OCI-M1 (cell line): Measurements from ENCODE around the gene FAM25C.
"Not testable (repeated sequence)": the region's sequence is repeated elsewhere in the genome, so short reads cannot be mapped to it uniquely, and the experiment has no call there.

ENCODE experiments used
- DNase-seq: peaks from one replicate; lab custom pipeline; 2025; lab: John Stamatoyannopoulos, UW

FAM25C gene

GRCh38 chr10:47999691-48000090 lies at the start of gene FAM25C:
Gene FAM25C, minus strand, starts transcription at chr10:47999791. Its CDS starts 26 bp downstream, at chr10:47999765.
- DNase-seq, result not testable (repeated sequence)

DNA sequence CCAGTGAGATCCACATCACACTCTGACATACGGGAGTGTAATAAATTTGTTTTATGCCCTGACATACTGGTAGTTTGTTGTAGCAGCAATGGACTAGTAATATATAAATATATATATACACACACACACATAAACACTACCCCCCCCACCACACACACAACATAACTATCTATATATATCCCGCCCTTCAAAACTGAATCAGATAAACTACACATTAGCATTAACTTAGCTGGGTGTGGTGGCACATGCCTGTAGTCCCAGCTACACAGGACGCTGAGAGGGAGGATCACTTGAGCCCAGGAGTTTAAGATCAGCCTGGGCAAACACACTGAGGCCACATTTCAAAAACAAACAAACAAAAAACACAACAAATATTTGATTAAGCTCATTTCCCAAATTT lies 45.0 kb upstream of the FAM25C start:
- not testable (repeated sequence) for DNase-seq

- not testable (repeated sequence) for DNase-seq
Observed at GRCh38 chr10:48031390-48031789, 31.8 kb upstream of the FAM25C start.

DNA sequence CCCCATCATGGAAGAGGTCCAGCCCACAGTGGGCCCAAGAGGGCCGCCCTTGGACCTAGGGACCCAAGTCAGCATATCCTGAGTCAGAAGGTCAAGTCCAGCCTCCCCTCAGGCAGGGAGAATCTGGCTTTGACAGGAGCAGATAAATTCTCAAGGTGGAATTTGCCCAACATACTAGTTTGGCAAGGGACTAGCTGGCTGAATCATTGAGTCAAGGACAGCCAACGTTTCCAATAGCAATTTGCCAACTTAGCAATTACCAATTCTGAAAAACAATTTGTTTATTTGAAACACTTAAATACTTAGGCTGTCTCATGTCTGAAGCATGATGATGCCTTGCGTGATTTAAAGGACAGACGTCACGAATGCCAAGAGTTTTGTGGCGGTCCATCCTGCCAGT lies 2.7 kb upstream of the FAM25C start:
- not testable (repeated sequence) for DNase-seq

- DNase-seq, result not testable (repeated sequence)
Observed at GRCh38 chr10:47994045-47994444, 5.5 kb downstream of the FAM25C start.

GRCh38 chr10:47992560-47992959 lies 7.0 kb downstream of the FAM25C start:
- DNase-seq, result not testable (repeated sequence)

- DNase-seq, result not testable (repeated sequence)
Observed at GRCh38 chr10:47991706-47992105, 7.9 kb downstream of the FAM25C start.

DNA sequence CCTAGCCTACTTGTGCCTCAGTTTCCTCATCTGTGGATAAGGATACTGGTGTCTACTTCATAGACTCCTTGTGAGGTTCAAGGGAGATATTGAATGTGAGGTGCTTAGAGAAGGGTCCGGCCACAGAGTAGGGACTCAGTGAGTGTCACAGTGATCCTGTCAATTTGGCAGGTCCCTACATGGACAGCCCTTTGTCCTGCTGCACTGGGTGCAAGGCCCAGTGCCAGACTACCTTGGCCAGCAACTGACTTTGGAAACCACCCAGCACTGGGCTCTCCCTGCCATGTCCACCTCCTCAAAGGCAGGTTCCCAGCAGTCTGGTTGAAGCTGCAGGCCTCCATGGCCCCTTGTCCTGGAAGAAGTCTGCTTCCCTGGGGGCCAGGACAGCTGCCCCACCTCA lies 9.5 kb downstream of the FAM25C start:
- DNase-seq, result not testable (repeated sequence)

DNA sequence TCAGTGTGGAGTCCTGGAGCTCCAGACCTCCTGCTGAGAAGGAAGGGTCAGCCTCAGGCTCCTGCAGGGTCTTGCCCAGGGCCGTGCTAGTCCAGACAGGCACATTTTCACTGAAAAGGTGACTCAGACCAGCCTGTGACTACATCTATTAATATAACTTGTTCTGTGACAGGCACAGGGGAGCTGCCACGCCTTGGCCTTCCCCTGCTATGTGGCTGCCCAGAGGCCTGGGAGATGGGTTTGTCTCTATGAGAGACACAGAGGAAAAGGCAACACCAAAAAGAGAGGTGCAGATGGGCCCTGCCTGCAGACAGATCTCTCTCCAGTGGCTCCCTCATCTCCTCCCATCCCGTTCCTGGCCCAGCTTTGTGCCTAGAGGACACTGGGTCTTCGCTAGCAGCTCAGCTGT lies 10.0 kb downstream of the FAM25C start:
- DNase-seq, result not testable (repeated sequence)

- not testable (repeated sequence) for DNase-seq
Observed at GRCh38 chr10:47988718-47989541, 10.7 kb downstream of the FAM25C start.

DNA sequence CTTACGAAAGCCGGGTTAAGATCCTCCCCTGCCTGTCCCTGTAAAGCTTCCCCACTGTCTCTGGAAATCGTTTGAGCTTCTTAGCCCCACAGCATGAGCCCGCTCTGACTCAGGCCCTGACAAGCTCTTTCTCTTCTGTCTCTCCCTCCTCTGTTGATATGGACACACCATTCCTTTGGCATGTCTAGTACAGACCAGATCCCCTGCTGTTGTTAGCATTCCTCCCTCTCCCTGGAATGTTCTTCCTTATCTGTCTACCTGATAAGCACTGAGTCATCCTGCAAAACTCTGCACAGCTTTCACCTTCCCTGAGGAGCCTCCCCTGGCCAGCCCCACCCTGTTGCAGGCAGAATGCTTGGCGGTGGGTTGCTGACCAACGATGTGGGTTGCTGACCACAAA lies 11.6 kb downstream of the FAM25C start:
- not testable (repeated sequence) for DNase-seq

DNA sequence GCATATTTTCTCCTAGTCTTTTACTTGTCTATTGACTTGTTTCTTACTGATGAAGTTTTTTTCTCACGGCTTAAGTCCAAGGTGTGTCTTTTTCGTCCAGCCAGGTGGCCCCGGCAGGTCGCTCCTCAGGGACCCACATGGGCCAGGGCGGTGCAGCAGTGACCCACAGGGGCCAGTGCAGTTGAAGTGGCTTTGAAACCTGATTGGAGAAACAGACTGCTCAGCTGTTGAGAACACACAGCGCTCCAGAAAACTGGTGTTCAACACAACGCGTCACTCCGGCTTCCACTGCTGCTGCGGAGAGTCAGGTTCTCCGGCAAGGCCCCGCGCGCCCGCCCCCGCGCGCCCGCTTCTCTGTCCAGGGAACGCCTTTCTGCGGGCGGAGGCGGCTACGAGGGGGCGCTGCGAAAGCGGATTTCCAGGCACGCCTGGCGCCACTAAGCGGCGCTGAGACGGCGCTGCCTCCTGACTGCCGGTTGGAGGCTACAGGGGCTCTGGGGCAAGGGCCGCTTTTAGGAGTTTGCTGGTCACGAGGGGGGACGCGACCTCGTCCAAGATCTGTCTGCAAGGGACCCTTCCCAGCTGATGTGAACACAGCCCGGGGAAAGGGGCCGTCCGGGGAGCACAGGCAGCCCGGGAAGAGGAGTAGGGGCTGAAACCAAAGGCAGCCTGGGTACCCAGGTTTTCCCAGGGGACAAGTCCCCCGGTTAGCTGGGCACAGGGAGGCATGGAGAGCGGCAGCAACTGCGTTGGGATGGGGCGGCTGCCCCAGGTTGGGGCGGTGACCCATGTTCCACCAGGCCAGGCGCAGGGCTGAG lies 13.0 kb downstream of the FAM25C start:
- not testable (repeated sequence) for DNase-seq

- not testable (repeated sequence) for DNase-seq
Observed at GRCh38 chr10:47975409-47975808, 24.2 kb downstream of the FAM25C start.

DNA sequence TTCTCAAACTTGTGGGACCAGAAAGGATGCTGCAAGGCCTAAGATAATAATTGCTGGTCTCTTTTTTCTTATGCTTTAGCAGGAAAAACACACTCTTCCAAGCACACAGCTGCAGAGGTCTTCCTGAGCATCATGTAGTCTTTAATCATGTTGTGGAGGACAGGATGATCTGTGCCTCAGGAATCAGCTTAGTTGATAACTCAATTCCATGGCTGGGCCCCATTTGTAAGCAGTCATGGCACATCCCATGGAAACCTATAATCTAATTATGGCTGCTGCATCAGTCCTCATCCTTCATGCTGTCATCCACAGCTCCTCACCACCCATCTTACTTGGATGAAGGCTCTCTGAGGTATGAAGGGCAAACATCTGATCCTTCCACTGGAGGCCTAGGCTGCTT lies 26.5 kb downstream of the FAM25C start:
- not testable (repeated sequence) for DNase-seq

DNA sequence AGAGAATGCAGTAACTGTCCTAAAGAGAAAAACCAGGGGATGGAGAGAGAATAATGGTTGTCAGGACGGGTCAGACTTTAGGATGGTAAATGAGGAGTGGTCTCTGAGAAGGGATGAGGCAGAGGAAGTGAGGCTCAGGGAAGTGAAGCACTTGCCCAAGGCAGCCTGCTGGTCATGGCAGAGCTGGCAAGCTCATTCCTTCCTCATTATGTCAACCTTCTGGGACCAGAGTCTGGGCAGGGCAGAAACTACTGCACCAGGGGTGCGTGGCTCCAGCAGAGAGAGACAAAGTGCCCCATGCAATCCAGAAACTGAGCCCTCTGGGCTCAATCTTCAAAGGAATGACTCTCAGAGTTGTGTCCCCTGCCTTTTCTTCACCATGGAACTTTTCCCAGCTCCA lies 27.5 kb downstream of the FAM25C start:
- DNase-seq, result not testable (repeated sequence)

DNA sequence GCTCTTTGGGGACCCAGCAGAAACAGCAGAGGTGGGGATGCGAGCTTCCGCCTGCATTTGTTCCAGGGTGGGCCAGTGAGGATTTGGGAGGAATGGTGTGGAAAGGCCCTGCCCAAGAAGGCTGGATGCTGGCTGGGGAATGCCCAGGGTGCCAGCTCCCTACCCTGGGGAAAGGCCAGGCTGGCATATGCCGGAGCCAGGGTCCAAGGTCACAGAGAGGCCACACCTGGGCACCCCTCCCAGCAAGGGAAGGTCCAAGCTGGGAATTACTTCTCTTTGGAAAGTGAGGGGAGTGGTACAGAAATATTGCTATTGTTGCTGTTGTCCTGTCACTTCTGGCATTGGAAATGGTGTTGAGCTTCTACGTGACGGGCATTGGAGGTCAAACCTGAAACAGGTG lies 28.0 kb downstream of the FAM25C start:
- not testable (repeated sequence) for DNase-seq

DNA sequence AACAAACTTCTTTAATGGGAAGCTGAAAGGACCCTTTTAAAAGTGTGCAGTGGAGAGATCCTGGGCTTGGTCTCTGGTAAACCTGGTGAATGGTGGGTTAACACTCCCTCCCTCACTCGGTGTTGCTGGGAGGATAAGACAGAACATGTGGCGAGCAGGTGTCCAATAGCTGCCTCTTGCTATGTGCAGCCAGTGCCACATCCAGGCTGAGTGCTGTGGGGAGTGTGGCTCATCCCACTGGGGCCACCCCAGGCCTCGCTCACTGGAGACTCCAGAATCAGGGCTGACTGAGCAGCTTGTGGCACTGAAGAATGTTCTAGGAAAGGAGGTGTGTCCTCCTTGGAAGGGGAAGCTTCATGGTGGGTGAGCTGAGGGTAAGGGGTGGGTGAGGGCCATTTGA lies 29.5 kb downstream of the FAM25C start:
- not testable (repeated sequence) for DNase-seq

- DNase-seq, result not testable (repeated sequence)
Observed at GRCh38 chr10:47968988-47969387, 30.6 kb downstream of the FAM25C start.

- DNase-seq, result not testable (repeated sequence)
Observed at GRCh38 chr10:47964280-47965063, 35.1 kb downstream of the FAM25C start.

- not testable (repeated sequence) for DNase-seq
Observed at GRCh38 chr10:47962785-47963184, 36.8 kb downstream of the FAM25C start.

GRCh38 chr10:47960699-47961098 lies 38.9 kb downstream of the FAM25C start:
- not testable (repeated sequence) for DNase-seq

DNA sequence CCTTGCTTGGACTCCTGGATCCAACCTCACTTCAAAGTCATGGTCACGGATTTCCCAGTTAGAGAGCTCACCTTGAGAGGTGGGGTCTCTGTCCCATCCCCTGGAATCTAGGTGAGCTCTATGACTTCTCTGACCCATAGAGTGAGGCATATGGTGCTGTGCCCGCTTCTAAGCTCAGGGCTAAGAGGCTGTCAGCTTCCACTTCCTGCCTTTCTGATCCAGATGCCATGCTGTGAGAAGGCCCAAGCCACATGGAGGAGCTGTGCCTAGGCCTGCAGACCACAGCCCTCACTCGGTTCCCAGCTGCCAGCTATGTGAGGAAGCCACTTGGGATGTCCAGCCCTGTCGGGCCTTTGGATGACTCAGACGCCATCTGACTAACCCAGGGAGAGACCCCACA lies 39.9 kb downstream of the FAM25C start:
- DNase-seq, result not testable (repeated sequence)
